DND-41 (cell line): Measurements from ENCODE around the gene RGL1.

Experiments used
- EZH2 ChIP-seq: IDR thresholded peaks from 3 replicates; pipeline ENCODE4 v1.6.1; 2012; ENCODE audit warnings: borderline replicate concordance, low read depth, mild to moderate bottlenecking, moderate library complexity, low read length, inconsistent platforms; ENCODE audit not compliant: severe bottlenecking
- TF ChIP-seq, protein P1 (sequence below): IDR thresholded peaks from 2 replicates; pipeline ENCODE4 v1.5.1; 2012; ENCODE audit warnings: borderline replicate concordance, low read length, moderate library complexity, mild to moderate bottlenecking; ENCODE audit not compliant: poor library complexity, severe bottlenecking; ENCODE audit errors: extremely low read depth

DNA sequence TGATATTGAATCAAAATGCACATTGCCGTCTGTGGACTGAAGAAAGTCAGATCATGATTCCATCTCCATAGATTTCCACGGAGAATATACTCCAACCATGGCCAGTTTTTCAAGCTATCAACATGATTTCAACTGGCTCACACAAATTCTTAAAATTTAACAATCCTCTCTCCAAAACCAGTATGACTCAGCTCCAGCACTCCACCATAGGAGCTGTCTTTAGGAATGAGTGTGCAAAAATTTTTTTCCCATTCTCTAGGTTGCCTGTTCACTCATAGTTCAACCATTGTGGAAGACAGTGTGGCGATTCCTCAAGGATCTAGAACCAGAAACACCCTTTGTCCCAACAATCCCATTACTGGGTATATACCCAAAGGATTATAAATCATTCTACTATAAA lies 40.8 kb downstream of the RGL1 start:
- TF ChIP-seq, protein P1, sequence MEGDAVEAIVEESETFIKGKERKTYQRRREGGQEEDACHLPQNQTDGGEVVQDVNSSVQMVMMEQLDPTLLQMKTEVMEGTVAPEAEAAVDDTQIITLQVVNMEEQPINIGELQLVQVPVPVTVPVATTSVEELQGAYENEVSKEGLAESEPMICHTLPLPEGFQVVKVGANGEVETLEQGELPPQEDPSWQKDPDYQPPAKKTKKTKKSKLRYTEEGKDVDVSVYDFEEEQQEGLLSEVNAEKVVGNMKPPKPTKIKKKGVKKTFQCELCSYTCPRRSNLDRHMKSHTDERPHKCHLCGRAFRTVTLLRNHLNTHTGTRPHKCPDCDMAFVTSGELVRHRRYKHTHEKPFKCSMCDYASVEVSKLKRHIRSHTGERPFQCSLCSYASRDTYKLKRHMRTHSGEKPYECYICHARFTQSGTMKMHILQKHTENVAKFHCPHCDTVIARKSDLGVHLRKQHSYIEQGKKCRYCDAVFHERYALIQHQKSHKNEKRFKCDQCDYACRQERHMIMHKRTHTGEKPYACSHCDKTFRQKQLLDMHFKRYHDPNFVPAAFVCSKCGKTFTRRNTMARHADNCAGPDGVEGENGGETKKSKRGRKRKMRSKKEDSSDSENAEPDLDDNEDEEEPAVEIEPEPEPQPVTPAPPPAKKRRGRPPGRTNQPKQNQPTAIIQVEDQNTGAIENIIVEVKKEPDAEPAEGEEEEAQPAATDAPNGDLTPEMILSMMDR = no peak
- TF ChIP-seq EZH2 = no peak
